Activated CD4-positive, alpha-beta T cell treated with anti-CD3 and anti-CD28 coated beads, Interleukin-2, amount 50 U/mL, for 4 hours (primary cell): ENCODE data around the gene ADRA2C.

Experiments
- DNase-seq, 2 experiments: peaks; one replicate each; pipeline ENCODE4 v3.0.0-alpha.2; 2020

Gene ADRA2C

DNA sequence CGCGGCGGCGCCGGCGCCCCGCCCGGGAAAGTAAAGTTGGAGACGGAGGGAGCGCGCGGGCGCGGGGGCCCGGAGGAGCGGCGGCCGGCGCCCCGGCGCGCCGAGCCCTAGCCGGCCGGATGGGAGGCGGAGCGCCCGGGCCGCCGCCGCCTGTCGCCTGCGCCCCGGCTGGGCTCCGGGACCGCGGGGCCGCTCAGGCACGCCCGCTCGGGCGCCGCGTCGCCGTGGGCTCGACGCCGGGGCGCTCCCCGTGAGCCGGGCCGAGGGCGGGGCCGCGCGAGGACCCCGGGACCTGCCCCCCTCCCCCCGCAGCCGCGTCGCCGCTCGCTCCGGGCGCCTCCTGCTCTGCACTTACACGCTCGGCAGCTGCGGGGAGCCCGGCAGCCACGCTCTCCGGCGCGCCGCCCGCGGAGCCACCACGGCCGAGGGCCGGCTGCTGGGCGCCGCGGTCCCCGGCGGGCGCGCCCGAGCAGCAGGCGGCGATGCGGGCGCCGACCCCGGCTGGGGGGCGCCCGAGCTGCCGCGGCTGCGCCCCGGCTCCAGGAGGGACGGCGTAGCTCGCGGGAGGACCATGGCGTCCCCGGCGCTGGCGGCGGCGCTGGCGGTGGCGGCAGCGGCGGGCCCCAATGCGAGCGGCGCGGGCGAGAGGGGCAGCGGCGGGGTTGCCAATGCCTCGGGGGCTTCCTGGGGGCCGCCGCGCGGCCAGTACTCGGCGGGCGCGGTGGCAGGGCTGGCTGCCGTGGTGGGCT is at the start of gene ADRA2C:
Gene ADRA2C (plus strand): TSS at position 350 of the 749 bp plus-strand sequence. CDS start 222 bp downstream, at position 572.
- no peak for DNase-seq

DNA sequence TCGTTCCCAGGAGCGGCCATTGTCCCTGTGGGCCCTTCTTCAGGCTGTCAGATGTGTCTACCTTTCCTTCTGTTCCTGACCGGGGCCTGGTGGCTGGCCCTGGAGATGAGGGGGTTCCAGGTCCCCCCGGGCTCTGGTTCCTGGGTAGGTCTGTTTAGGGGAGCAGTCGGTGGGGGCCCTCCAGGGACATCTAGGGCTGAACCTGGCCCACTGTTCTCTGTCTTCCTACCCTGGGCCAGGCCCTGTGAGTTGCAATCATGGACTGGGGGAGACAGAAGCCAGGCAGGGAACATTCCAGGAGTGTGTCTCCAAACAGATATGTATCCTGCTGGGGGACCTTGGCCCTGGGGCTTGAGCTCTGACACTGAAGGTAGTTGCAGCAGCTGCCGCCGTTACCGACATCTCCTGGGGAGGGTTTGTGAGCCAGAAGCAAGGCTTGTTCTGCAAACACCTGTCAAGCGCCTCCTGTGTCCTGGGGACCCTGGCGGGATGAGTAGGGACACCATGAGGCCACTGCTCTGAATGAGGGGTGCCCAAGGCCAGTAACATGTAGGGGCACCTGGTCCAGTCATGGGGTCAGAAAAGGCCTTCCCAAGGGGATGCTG is 49.5 kb upstream of the ADRA2C start:
- DNase-seq, result no peak

DNA sequence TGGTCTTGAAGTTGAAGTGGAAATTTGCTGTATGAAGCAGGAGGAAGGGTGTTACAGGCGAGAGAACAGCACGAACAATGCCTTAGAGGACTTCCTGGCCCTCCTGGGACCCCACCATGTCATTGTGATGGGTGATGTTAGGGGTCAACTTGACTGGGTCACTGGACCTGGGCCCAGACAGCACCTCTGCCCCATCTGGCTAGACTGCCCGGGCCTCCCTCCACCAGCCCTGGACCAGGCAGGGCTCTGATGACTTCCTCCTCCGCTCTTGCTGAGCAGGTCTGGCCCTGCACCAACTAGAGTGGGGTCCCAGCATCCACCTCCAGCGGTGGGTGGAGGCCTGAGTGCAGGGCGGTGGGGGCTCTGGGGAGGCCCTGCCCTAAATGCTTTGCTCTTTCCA is 48.9 kb upstream of the ADRA2C start:
- no peak for DNase-seq

DNA sequence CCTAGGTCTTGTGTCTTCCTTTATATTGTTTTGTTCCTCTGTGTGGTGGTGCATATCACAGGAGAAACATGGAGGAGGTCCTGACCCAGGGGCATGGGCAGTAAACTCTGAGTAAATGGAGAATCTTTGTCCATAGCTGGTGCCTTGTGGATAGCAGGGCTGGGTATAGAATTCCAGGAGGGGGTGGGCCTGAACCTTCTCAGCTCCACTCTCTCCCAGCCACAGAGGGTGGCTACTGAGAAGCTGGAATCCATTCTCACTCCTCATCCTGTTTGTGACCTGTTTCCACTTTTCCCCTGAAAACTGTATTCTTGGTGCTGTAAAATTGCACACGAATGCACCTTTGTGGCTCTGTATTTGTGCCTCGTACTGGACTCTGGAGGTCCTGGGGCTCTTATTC is 47.7 kb upstream of the ADRA2C start:
- no peak for DNase-seq

DNA sequence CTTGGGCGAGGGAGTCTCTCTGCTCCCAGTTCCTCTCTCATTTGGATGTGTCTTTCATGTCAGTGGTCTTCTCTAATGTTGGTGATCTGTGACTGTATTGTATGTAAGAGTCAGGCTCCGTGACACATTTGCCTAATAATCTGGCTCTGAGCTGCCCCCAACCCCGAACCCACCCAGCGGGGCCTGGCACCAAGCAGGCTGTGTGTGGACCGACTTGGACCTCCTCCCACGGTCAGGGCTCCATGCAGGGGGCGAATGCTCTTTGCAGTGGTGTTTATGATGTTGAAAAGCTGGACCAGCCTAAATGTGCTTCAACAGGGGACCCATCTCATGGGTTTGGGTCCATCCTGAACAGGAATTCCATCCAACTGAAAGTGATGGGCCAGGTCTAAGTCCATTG is 47.0 kb upstream of the ADRA2C start:
- no peak for DNase-seq

DNA sequence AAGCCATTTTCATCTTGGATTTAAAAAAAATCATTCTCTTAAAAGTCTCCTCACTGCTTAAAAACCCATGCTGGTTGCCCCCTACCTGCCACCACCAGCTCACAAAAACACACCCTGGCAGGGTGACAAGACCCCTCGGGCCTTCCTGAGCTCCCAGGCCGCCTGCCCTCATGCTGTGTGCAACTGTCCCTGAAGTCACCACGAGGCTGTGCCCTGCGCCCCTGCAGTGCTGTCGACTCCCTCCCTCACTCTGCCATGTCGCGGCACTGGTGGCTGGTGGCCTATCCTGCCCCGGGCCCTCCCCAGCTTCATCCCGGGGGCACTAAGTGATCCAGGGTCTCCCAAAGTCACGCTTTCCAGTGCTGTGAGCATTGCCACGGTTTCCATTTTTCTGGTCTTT is 46.3 kb upstream of the ADRA2C start:
- no peak for DNase-seq

DNA sequence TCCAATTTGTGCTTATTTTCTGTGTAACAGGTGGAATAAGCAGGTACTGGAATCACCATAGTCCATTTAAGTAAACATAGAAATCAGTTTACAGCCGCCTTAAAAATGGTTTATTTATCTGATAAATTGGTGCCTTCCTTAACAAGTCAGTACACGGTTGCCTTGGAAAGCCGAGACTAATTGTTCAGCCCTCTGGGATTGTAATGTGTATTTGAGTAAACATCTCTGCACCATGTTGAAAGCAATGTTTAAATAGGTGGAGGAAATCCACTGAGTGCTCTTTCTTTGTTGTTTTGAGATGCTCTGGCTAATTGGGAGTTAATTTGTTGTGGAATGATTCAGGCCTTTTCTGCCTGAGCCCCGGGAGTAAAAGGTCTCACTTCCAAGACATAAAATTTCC is 45.7 kb upstream of the ADRA2C start:
- no peak for DNase-seq

DNA sequence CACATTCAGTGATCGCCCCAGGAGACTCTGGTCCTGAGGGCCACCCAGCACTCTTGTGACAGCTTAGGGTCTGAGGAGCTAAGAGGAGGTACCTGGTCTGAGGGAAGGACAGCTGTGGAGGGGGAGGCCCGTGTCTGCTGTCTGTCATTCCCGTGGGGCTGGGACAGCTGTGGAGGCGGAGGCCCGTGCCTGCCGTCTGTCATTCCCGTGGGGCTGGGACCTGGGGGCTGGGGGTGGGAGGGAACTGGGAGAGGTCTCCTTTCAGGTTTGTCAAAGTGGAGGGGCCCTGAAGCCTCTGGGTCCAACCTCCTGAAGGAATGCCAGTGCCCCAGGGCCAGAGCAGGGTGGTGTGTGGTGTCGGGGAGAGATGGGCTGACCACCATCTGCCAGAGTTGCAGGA is 45.0 kb upstream of the ADRA2C start:
- DNase-seq, result no peak

DNA sequence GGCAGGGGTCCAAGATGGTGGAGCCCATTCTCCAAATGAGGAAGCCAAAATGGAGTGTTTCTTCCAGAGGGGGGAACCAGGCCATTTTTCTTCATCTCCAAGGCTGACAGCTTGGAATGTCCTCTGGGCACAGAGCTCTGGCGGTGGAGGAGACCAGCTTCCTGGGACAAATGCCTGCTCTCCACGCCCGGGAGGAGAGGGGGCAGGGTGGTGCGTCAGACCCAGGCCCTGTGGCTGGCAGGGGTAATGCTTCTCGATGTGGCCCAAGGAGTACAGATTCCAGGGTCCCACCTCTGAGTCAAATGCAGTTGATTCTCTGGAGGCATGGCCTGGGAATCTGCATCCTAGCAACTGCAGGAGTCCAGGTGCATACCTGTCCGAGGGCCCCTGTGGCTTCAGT is 44.6 kb upstream of the ADRA2C start:
- no peak for DNase-seq

DNA sequence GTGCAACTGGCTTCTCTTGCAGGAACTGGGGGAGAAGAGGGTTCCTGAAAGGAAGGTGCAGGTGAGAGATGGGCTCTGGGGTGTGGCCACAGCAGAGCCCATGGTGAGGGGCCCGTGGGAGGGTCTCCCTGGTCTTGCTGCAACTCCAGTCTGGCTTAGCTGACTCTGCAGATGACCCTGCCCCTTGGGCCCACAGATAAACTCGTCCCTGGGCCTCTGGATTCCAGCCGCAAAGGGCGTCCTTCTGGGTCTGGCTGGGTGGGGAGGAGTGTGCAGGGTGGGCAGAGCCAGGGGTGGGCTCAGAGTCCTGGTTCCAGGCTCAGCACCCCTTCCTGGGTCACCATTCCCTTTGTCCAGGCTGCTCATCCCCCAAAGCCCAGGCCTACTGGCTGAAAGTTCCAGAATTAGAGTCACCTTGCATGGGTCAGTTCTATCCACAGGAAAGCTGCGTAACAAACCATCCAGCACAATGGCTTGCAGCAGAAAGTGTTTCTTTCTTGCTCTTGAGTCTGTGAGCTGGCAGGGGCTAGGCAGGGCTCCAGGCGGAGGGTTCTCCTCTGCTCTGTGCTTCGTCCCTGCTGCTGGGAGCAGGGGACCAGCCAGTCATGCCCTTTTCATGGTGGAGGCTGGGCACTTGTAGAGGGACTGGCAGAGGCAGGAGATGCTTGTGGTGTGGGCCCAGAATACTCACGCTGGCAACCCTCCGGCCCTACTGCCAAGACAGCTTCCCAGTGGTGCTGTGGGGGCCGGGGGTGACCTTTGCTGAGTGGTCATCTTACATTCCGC is 43.5 kb upstream of the ADRA2C start:
- DNase-seq, result no peak

DNA sequence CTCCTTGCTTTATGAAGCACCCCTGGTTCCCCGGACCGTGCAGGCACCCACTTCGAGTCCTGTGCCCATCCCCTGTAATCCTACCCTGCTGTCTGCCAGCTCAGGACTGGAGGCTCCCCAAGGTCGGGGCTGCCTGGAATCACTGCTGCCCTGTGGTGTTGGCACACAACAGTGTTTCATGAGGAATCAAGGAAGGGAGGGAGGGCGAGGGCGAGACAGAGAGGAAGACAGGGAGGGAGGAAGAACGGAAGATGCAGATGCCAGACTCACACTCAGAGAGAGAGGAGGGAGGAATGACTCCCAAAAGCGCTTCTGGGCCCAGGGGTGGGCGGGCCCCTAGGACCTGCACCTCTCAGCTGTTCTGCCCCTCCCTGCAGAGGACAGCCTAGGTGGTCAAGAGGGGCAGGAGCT is 42.9 kb upstream of the ADRA2C start:
- DNase-seq, result no peak

DNA sequence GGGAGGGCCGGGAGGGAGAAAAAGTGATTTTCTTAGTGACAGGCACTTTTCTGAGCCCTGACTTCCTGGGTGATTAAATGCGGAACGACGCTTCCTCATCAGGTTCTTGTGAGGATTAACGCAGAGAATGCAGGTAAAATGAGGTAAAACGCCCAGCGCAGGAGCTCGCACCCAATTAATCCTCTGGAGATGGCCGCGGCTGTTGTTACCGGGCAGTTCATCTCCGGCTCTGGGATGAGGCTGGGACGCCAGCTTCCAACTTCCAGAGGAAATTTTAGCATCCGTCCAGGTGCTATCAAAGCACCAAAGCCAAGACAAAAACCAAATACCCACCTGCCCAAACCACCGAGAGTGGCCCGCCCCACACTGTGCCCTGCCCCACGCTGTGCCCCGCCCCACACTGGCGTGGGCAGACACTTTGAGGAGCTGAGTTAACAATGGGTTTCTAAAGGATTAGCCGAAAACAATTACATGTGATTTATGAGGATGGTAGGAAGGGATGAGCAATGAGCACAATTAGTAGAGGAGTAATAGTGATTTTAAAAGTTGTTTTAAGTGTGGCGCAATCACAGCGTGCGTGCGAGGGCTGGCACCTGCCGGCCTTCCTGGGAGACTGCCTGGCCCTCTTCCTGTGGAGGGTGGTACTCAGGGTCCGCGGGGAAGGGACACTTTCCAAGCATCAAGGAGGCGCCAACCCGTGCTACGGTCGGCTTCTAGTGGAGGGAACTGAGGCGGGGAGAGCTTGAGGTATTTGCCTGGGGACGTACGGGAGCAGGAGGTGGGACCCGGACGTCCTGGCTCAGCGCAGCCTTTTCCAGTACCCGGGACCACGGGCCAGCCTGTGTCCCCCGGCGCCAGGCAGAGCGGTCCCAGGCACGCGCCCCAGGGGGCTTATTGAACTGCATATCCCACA is 41.6 kb upstream of the ADRA2C start:
- DNase-seq, result no peak

DNA sequence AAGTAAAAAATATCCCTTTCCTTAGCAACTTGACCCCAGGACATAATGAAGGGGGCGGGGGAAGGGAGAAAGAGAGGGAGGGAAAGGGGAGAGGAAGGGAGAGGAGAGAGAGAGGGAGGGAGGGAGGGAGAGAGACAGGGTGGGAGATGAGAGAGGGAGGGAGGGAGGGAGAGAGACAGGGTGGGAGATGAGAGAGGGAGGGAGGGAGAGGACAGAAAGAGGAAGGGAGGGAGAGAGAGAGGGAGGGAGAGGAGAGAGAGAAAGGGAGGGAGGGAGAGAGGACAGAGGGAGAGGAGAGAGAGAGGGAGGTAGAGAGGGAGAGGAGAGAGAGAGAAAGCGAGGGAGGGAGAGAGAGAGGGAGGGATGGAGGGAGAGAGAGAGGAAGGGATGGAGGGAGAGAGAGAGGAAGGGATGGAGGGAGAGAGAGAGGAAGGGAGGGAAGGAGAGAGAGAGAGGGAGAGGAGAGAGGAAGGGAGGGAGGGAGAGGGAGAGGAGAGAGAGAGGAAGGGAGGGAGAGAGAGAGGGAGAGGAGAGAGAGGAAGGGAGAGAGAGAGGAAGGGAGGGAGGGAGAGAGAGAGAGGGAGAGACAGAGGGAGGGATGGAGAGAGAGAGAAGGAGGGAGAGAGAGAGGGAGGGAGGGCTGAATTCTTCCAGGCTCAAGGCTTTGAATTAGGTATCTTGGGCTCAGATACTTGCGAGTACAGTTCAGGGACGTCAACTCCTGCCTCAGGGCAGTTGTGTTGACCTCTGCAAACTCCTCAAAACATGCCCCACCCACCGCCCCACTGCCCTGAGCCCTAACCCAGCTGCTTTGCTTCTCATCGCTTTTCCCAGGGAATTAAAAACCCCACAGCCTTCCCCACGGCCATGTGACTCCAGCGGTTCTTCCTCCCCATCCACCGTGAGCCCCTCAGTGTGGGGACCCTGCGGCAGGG is 40.0 kb upstream of the ADRA2C start:
- DNase-seq, result no peak

DNA sequence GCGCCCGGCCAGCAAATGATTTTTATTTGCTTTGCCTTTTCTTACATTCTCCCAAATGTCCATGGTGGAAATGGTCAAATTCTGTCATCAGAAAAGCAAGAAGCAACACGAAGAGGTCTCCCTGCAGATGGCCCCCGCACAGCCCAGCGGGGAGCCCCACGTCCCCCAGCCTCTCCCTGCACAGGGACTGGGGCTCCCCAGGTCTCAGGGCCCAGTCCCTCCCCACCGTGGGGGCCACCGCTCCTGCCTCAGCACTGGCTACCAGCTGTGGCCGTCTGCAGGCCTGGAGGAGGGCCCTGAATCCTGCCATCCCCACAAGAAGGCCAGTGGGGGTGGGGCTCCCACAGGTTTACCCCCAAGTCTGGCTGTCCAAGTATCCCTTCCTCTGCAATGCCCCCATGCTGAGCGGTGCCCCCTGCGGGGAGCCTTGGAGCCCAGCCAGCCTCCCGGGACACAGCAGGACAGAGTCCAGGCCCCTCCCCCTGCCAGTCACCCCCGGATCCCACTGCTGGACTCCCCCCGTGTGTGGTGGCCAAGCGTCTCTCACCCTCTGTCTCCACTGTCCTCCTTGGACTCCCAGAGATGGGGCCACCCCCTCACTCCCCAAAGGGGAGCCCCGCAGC is 38.2 kb upstream of the ADRA2C start:
- DNase-seq, result no peak

DNA sequence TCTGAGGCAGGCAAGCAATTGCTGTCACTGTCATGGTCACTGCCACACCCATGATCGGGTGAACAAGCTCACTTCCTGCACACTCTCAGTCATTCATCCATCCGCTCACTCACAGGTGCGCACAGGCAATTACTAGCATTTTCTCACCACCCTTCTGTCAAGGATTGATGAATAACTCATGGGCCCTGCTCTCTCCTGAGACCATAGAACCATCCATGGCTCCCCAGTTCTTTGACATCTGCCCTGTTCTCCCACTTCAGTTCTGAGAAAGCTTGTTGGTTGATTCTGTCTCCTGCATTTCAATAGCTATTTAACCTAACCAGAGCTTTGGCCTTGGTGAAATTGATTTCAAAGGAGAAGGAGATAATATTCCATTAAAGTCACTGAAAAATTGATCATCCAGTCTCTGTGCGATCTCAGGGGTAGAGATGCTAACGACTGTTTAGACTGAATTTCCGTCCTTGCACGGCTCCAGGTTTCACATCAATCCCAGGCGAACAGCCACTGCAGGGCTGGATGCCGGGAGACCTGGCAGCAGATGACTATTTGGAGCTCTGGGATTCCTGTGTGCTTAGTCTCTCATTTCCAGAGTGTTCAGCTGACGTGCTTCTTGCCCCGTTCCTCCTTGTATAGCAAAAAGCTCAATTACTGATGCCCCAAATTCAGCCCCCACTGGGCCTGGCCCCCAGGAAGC is 36.9 kb upstream of the ADRA2C start:
- DNase-seq, result no peak

DNA sequence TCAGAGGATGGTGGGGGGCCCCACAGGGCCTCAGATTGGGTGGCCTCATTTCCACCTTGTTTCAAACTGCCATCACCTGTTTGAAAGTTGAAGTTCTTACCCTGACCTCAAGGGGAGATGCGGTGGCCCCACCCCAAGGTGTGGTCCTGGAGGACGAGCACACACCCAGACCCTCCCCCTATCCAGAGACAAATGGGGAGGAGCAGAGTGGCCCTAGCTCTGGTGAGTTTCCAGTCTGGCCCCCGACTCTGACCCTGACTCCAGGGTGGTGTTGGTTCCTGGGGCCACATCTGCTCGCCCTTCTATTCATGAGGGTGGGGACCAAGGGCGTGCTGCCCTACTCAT is 36.3 kb upstream of the ADRA2C start:
- no peak for DNase-seq

DNA sequence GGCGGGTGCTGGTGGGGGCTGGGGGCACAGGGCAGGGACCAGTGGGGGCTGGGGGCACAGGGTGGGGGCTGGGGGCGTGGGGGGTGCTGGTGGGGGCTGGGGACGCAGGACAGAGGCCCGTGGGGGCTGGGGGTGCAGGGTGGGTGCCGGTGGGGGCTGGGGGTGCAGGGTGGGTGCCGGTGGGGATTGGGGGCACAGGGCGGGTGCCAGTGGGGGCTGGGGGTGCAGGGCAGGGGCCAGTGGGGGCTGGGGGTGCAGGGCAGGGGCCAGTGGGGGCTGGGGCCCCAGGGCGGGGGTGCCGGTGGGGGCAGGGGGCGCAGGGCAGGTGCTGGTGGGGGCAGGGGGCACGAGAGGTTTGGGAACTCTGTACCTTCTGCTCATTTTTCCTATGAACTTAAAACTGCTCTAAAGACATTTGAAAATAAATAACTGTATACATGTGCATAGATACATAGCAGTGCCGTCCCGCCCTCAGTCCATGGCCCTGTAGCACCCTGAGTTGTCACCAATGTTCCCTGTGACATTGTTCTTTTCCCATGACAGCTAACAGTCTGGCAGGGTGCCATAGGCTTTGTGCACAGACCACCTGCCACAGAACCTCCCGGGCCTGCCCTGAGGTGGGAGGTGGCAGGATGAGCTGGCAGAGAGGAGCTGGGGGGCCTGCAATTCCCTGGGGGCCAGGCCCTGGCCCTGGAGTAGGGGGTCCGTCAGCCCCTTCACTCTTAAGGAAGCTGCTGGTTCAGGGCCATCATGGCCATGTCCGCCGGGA is 35.6 kb upstream of the ADRA2C start:
- DNase-seq, result no peak

DNA sequence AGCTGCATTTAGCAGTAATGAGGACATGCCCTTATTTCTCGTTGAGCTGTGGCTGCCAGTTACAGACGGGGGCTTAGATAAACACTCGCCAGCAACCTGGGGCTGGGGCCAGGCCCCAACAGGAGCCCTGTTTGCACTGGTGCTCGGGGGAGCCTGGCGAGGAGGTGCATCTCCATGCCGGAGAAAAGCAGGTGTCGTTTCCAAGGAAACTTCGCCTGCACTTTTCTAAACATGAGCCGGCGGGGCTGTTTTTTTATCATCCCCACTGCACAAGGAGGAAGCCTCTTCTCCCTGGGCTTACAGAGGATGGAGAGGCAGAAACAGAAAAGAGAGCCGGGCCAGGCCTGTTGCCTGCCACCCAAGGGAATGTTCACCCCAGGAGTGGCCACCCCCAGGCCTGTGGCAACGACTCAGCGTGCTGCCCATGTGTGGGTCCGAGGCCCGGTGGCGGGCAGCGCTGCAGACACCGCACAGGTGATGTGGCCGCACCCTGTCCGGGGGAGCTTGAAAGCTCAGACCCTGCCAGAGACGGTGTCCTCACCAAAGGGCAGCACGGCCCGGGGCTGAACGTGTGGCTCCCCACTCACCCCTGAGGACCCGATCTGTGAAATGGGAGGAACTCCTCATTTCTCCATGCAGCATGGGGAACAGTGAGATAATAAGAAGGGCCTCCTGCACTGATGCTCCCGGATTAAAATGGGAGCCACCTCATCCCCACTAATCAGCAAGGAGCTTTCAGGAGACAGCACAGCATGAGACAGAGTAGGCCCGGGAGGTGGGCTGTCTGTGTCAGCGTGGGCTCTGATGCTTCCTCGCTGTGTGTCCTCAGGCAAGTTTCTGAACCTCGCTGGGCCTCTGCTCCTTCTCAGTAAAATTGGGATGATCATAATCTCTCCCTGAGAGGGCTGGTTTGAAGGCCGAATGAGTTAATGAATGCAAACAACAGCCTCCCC is 33.8 kb upstream of the ADRA2C start:
- DNase-seq, result no peak

DNA sequence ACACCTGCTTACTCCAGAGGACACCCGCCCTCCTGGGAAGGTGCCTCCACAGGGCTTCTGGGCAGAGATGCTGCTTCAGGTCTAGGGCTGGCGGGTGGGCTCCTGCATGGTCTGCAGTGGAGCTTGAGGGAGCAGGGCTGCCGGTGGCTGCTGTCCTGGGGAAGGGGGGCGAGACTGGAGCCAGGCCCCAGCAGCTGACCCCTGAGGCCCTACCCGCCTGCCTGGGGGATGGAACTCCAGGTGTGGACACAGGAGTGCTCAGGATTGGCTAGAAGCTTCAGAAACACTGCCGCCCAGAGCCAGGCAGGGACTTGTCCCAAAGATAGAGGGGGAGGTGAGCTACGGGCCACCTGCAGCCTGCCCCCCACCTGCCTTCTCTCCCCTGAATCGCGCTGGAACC is 33.0 kb upstream of the ADRA2C start:
- no peak for DNase-seq
